Forelimb muscle (tissue), 1 donor: ENCODE measurements around the gene TEX14. TPM values are rescaled to one million over a fixed set of nuclear protein-coding genes. Genes with fewer than 3 reads are reported as not detected.

Experiments
- polyA plus RNA-seq: library from polyadenylated mRNA; unstranded; fragments of 120-200 nt; gene quantifications from one replicate; pipeline ENCODE4 v1.2.1, GENCODE V29; 2013; ENCODE audit not compliant: insufficient read length

The TEX14 gene
- polyA plus RNA-seq, 1 donor = 2.1 TPM

Other genes with a start within 250 kb of the TEX14 start
- 0.04 TPM for gene HSF5, start 203.6 kb downstream of the TEX14 start, polyA plus RNA-seq
- gene MTMR4, start 177.4 kb downstream of the TEX14 start, polyA plus RNA-seq = 20.6 TPM
- 23.6 TPM for gene RAD51C, start 557 bp upstream of the TEX14 start, polyA plus RNA-seq
- 1.3 TPM for gene PPM1E, start 63.8 kb upstream of the TEX14 start, polyA plus RNA-seq